Esophagus squamous epithelium (tissue), 4 donors: ENCODE results near the gene LBX2.

Experiments
- POLR2A ChIP-seq, 4 donors: fragments of 450-650 bp; IDR thresholded peaks; one replicate each; pipeline ENCODE4 v1.6.1; 2017; ENCODE audit warnings: antibody characterized with exemption in 4 of 4, mild to moderate bottlenecking in 4 of 4, moderate library complexity in 3 of 4
- TF ChIP-seq, protein P1 (sequence below), 6 experiments: fragments of 450-650 bp in 4 of 6; fragments of 200-600 bp in 2 of 6; sonication (generic) in 2 of 6; IDR thresholded peaks; one replicate each; pipeline ENCODE4 v1.5.1; 2016 to 2019; ENCODE audit warnings: antibody characterized with exemption in 6 of 6, mild to moderate bottlenecking in 4 of 6, moderate library complexity in 4 of 6

DNA sequence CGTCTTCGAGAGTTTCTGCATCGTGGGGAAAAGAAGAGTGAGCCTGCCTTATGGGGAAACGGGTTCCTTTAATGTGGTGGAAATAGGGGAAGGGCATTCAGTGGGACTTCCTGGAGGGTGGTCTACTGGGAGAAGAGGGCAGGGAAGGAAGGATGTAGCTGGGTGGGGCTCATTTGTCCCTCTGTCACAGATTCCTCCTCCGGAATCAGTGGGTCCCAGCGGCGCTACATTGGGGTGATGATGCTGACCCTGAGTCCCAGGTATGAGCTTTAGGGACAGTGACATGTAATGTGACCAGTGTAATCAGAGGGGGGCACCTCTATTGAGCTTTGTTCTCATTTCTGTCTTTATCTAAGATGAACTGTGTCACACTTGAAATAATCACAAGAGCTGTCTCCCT lies 32.3 kb upstream of the LBX2 start:
- TF ChIP-seq, protein P1, sequence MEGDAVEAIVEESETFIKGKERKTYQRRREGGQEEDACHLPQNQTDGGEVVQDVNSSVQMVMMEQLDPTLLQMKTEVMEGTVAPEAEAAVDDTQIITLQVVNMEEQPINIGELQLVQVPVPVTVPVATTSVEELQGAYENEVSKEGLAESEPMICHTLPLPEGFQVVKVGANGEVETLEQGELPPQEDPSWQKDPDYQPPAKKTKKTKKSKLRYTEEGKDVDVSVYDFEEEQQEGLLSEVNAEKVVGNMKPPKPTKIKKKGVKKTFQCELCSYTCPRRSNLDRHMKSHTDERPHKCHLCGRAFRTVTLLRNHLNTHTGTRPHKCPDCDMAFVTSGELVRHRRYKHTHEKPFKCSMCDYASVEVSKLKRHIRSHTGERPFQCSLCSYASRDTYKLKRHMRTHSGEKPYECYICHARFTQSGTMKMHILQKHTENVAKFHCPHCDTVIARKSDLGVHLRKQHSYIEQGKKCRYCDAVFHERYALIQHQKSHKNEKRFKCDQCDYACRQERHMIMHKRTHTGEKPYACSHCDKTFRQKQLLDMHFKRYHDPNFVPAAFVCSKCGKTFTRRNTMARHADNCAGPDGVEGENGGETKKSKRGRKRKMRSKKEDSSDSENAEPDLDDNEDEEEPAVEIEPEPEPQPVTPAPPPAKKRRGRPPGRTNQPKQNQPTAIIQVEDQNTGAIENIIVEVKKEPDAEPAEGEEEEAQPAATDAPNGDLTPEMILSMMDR (IDR thresholded peaks at IDR 0.05) = no peak
- no peak for TF ChIP-seq POLR2A (IDR thresholded peaks at IDR 0.05)
